ENCODE measurements around the gene TRABD2B.

TRABD2B gene

DNA sequence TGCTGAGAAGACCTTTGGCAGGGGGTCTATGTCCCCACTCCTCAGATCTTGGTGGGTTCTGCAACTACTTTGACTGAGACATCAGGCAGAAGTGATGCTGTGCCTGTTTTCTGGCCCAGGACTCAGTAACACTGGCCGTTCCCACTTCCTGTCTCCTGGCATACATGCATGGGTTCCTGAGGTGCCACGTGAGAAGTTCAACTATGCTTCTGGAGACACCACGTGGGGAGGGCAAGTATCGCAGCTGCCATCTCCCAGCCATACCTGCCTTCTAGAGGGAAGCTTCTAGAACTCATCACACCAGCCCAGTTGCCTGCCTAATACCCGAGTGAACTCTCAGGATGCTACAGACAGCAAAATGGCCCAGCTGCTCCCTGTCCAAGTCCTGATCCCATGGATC lies 65.8 kb downstream of the TRABD2B start:
- DNase-seq, result no peak

DNA sequence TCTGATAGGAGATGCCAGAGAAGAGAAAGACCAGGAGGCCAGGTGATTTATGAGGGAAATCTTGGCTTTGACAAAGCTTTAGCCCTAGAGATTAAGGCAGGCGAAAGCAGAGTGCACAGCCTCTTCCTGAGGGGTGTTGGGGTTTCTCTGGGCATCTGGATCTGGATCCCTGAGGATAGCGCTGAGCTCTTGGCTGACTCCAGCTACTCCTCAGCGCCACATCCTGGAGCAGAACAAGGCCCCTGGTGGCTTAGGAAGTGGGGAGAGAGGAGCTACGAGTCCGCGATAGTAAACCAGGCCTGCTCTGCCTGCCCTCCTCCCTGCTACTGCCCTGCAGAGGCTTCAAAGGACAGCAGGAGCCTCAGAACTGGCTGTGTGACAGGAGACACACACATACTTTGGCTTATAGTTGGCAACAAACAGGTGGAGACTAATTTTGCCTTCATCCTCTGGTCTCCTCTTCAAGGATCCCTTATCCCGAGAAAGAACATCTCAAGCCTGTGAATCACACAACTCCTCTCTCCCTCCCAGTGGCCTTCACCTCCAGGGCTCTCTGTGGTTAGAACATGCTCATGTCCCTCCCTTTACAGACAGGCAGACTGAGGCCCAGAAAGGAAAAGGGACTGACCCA lies 66.9 kb downstream of the TRABD2B start:
- DNase-seq, result no peak

DNA sequence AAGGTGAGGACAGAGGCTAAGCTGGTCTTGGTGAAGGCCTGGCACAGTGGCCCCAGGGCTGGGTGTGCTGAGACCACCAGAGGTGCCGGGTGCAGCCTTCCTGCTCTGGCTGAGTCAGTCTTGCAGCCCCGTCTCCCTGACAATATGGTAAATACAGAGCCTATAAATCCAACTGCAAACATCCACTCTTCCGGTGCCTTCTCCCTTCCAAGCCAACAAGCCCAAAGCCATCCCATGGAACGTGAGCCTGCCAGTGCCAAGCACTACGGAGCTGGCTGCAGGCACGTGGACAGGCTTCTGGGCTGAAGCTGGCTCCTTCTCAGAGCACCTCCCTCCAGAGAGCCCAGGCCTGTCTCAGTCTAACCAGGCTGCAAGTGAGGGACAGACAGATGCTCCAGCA lies 70.0 kb downstream of the TRABD2B start:
- DNase-seq, result no peak

DNA sequence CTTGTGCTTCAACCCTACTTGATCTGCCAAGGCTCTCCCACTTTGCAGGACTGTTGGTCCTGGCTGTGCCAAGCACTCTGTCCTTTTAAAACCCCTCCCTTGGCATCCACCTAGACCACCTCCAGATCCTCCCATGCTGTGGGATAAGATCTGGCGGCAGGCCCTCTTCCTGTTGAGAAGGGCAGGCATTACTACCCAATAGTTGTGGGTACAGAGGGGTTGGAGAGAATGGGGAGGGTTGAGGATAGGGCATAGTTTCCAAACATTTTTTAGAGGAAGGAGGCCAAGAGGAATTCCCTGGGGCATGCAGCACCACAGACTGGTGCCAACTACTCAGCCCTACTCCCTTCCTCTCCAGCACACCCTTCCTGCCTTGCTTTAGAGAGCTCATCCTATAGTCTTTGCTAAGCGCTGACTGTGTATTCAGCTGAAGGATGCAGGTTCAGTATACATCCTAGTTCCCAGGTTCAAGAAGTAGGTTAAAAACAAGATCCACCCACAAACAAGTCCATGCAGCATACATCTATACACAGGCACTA lies 70.7 kb downstream of the TRABD2B start:
- DNase-seq, result no peak

DNA sequence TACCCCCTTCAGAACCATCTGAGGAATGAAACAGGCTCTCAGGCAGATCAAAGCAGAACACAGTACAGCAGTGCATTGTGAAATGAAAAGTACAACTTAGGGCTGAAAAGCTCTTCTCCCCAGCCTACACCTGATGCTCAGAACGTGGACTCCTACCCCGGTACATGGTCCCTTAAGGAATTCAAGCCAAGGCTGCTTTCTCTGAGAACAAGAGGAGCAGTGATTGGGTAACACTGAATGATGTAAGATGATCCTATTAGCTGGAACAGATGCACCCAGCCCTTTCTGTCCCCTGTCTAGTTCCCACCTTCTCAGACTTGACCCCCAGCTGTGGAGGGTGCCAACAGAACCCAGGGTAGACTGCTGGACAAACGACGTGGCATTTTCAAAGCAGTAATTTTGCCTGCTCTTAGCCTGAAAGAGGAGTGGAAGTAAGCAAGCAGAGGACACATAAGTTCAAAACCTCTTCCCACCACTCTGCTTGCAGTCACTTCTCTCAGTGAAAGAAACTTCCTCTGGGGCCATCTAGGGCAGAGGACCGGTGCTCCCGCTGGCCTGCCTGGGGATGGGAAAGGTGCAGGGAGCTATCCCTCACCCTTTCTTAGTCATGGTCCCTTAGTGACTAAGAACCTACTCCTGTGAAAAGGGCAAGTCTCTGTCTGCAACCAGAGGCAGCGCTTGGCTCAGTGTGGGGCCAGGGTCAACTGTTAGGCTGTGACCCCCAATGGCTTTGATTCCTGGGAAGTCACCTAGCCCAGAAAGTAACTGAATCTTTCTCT lies 72.7 kb downstream of the TRABD2B start:
- no peak for DNase-seq

DNA sequence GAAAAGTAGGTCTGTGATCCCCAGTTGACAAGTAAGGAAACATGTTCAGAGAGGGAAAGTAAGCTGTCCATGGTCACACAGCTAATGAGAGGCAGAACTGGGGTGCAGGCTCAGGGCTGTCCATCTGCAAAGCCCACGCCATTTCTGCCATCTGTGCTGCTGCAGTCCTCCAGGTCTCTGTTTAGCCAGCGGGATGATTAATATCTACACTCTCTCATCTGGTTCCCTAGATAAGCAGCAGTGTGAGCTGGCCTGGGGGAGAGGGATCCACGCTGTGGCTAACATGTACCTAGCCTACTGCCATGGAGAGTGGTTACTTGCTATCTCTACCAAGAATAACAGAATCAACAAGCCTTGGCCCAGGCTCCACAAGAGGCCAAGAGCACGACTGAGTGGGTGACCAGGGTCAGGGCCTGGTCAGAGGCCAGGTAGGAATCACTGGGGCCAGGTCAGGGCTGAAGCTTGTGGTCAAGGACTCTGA lies 75.2 kb downstream of the TRABD2B start:
- DNase-seq, result no peak

DNA sequence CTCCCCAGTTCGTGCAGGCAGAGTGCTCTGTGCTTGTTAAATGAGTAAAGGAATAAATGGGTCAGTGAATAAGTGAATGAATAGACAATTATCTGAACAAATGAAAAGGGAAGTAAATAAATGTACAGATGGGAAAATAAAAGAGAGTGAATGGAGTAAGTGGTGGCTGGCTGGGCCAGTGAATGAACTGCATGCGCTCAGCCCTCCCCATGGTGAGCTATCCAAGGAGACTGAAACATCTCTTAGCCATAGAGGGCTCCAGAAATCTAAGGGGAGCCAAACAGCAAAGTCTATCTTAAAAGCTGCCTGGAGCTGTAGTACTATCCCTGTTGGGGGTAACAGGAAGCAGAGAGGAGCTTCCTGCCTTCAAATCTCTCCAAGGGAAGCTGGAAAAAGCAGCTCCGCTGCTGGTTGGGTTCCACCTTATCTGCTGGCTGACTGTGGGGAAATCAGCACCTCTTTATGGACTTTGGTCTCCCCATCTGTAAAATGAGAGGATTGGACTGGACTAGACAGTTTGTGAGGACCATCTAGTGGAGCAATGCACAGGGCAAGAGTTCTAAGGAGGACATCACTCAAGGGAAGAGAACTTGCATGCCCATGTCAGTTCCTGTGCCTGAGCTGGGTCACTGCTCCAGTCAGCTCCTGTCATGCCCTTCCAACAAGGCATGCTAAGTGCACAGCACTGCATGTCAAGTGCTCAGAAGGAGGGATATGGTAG lies 77.9 kb downstream of the TRABD2B start:
- DNase-seq, result no peak

DNA sequence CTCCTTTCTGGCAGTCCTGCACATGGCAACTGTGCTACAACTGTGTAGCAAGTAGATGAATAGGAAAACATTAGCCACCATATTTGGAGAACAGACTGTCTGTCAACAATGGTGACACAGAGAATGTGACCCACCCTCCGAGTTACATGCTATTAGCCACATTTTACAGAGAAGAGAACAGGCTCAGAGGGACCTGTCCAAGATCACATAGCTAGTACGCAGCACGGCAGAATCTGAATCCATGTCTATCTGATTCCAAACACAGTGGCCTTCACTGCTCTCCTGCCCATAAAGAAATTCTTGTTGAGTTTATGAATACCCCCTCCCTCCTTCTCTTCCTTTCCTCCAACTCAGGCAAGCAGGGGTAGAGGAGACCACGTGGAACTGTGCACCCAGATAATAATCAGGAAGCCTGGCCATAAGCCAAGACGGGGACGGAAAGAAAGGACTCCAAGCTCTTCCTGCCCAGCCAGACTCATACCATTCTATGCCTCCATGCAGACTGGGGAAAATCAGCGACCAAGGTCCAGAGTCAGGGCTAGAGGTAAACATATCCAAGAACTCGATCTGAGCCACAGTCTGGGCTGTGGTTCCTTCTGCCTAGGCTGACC lies 78.8 kb downstream of the TRABD2B start:
- no peak for DNase-seq

DNA sequence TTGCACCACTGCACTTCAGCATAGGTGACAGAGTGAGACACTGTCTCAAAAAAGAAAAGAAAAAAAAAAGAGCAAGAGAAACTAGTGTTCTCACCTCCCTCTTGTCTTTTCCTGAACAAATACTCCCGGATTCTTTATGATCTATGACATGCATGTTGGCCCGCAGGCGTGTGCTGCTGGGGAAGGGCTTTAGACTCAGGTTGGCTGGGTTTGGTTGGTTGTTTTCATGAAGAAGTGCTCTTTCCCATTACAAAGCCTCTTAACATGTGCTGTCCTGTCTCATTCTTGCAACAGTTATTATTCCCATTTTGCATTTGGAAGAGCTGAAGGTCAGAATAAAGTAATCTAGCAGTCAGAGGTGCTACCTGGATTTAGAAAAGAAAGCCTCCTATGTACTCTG lies 79.5 kb downstream of the TRABD2B start:
- DNase-seq, result no peak

DNA sequence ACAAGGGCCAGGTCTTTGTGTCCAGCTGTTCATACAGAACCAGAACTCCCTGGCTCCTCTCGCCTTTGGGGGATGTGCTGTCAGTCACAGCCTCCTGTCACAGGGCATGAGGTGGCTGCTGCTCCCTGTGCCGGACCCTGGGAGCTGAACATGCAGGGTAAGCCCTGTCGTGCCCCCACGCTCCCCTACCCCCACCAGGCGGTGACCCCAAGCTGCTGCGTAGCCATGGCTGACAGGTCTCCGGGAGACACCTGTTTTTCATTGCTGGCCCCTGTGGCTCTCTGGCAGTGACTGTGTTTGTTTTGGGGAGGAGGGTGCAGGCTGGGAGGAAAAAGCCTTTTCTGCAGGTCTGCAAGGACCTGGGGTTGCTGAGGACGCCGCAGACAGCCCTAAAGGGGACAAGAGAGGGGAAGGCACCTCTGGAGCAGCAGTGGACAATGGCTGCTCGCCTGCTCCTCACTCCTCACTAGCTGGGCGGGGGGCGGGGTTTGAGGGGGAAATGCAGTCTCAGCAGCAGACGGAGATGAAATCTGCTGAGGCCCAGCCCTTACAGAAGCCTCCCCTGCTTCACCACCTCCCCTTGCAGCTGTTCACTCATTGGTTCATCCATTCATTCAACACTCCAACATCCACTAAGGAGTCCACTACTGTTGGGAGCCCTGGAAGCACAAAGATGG lies 81.4 kb downstream of the TRABD2B start:
- DNase-seq, result no peak

DNA sequence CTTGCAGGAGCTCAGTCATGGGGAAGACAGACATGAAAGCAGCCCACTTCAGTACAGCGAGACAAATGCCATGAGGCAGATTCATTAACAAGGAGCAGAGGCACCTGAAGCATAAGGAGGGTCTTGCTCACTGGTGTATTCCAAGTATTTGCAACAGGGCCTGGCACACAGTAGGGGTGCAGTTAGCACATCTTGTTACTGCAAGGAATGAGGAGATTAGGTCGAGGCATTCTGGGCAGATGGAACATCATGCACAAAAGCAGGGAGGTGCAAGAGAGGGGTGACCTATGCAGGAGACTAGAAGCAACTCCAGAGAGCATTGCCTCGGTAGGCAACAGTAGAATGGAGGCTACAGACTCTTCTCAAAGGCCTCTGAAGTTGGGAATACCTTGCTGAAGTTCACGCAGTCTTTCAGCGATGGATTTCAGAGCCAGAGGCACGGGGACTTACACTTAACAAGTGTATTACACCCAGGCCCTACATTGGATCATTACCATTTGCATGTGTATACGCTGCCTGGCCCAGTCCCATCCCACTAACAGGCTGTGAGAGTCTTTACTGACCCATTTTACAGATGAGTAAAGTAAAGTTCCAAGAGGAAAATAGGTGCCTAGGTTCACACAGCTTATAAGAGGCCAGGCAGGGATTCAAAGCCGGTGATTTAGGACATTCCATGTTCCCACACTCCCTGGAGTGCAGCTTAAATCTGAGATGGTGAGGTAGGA lies 82.1 kb downstream of the TRABD2B start:
- no peak for DNase-seq

DNA sequence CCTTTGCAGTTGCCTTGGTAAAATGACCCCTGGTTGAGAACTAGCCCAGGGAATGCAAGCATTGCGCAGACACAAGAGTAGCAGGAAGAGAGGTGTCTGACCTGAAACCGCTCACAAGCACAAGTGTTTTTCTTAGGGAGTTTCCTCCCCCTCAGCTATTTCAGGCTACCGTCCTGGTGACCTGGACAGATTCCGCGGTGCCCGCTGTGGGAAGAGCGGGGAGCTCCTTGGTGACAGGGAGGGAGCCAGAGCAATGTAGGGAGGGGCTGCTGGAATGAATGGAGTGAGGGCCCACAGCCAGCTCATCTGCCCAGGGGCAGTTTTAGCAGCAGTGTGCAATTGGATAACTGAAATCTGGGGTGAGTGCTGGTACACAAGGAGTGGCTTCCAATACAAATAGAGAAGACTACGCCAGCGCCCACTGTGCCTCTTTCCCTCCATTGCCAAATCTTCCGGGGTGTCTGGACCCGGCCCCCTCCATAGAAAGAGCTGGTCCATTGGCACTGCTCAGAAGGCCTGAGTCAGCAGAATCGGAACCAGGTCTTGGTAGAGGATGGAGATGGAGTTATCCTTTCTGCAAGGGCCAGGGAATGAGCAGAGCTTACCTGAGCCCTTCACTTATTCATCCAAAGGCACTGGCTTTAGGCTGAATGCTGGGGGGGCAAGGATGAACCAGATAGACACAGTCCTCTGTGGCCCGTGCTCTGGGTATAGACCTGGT lies 82.8 kb downstream of the TRABD2B start:
- DNase-seq, result no peak

DNA sequence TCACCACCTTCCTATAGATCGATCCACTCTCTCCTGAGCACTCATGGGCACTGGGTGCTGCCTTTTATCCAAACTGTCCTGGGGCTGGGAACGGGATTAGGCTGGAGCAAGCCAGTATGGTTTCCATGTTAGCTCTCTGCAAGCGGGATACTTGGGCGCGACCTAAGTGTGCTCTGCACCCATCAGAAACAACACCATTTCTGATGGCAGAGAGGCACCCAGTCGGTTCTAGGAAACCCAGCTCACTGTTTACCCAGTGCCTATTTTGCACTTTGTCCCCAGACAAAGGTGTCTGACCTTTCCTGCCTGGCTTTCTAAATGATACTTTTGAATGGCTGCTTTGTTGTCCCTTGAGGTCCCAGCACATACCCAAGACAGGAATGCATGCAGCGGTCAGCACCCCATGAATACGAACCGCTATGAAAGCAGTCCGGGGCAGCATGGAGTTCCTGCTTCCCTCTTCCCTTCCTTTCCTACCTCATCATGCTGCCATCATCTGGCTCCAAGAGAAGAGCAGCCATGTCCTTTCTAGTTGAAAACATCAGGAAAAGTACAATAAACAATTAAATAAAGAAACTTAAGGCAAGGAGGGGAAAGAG lies 83.9 kb downstream of the TRABD2B start:
- no peak for DNase-seq

DNA sequence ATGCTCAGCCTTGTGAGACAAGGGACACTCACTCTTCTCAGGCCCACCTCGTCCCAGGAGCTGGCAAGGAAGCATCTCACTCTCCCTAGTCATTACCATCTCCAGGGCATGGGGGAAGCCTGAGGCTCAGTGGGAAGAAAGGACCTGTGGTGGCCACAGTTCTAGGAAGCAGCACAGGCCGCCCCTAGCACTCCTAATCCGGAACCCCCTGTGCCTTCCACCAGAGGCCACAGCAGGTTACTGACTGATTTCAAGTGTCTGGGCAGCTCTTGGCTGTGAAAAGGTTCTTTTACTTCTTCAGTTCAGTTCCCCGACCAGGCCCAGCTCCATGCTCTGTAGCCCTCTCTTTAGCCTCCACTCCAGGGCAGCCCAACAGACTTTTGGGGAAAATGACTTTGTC lies 84.4 kb downstream of the TRABD2B start:
- no peak for DNase-seq

DNA sequence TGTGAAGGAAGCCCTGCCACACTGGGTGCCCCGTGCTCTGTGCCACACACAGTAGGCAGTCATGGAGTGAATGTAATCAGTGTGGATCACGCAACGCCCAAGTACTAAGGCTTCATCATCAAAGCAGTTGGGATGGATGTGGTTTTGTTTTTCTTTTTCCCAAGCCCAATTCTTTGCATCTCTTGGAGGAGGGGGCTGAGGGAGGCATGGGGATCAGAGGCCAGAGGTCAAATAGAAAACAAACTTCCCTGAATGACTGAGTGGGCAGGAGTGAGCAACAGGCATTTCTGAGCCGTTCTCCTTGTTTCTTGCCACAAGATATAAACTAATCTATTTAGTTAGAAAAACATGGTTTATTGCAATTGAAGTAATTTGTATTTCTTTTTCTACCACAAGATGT lies 85.3 kb downstream of the TRABD2B start:
- DNase-seq, result no peak

DNA sequence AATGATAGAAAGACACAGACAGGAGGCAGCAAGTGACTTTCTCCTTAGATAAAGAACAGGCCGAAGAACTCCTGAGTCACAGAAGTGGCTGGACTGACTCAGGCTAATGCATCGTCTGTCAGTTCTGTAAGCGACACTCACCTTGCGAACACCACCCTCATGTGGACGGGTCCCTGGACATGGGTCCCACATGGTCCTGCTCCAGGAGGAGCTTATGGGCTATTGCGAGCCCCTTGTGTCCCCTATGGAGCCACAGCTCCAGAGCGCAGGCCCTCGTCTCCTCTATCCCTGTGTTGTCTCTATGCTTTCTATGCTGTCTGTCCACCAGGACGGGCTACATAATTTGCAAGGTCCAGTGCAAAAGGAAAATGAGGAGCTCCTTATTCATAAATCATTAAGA lies 85.8 kb downstream of the TRABD2B start:
- no peak for DNase-seq

DNA sequence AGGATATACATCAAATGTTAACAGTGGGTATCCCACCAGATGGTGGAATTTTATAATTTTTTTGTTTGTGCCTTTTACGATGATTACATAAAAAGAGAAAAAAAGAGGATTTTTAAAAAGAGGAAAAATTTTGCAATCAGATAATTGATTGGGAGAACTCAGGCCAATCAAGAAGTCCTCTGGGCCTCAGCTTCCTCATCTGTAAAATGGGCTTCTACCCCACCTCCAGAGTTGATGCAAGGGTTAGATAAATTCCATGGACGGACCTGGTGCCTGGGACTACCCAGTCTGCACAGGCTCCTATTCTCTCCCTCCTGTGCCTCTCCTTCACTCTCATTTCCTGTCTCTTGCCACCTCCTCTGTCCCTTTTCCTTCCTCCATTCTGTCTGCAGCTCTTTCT lies 88.9 kb downstream of the TRABD2B start:
- no peak for DNase-seq

DNA sequence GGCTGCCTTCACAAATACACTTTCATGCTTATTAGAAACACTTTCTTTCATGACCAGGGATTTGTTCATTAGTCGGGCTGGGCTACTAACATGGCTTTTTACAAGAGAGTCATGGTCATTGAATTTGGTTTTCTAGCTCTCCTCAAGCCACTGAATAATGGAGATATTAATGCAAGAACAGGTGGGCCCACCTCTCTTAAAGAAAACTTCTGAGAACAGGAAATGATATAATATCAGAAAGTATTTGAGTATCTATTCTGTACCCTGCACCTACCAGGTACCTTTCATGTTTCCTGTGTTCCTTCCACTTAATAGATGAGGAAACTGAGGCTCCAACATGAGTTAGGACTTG lies 90.0 kb downstream of the TRABD2B start:
- DNase-seq, result no peak

DNA sequence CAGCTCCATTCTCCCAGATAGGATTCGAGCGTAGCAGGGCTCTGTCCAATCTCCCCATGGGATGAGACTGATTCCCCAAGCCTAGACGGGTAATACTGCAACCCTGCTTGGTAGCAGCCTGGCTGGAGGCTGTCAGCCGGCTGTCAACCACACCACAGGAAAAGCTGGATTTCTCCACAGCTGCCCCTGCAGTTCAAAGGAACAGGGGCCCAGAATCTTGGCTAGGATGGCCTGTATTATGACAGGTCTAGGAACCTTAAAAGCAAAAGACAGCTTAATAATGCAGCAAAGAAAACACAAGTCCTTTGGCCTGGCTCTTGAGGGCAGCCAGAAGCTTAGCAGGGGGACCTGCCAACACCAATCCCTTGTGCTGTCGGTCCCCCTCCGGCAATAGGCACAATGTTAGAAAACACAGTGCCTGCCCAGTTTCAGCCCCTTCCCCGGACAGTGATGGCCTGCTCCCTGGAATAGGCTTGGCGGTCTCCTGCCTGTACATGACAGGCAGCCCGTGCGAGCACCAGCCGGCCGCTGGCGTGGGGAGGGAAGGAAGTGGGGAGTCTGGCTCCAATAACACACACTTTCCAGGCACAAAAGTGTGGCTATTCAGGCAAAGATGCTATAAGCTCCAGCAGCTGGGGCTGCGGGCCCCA lies 90.5 kb downstream of the TRABD2B start:
- no peak for DNase-seq

DNA sequence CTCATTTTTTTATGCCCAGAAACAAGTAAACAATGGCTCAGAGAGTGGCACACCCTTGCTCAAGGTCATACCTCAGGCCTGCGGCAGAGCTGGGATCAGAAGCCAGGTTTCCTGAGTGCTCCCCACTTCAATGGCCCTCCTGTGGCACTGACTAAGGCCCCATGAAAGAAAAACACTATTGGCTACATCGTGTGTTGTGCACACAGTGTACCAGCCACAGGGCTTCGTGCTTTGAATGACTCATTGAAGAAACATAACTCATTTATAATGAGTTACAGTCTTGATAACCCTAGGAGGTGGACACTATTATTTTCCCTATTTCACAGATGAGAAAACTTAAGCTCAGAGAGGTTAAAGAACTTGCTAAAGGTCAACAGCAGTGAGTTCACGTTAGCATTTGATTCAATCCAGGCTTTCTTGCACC lies 91.2 kb downstream of the TRABD2B start:
- no peak for DNase-seq

Data from activated CD8-positive, alpha-beta memory T cell treated with anti-CD3 and anti-CD28 coated beads, Interleukin-2, amount 50 U/mL, for 48 hours (primary cell).